Large intestine (tissue), 3 donors: ENCODE results near the gene ANKRD40CL. TPM values are rescaled to one million over a fixed set of nuclear protein-coding genes. Genes with fewer than 3 reads are reported as not detected.

Experiments
- DNase-seq, 2 donors: peaks; one replicate each; pipeline versions ENCODE4 v3.0.0 to v3.0.0-alpha.2; 2013
- H3K27ac ChIP-seq: one replicate; pipeline ENCODE4 v1.5.1; 2013; ENCODE audit warnings: low read length
- H3K27me3 ChIP-seq: 2 replicates; pipeline ENCODE4 v1.6.1; 2013; ENCODE audit warnings: low read length; ENCODE audit not compliant: control insufficient read depth, insufficient read depth
- H3K36me3 ChIP-seq: 2 replicates; pipeline ENCODE4 v1.6.1; 2013; ENCODE audit warnings: low read length; ENCODE audit not compliant: control insufficient read depth, insufficient read depth
- H3K4me1 ChIP-seq: one replicate; pipeline ENCODE4 v1.6.1; 2013; ENCODE audit warnings: low read length; ENCODE audit not compliant: control insufficient read depth, insufficient read depth
- H3K4me3 ChIP-seq: one replicate; pipeline ENCODE4 v1.5.1; 2013; ENCODE audit warnings: low read length
- H3K9me3 ChIP-seq: one replicate; pipeline ENCODE4 v1.6.1; 2013; ENCODE audit warnings: mild to moderate bottlenecking, low read depth, low read length, moderate library complexity; ENCODE audit not compliant: control insufficient read depth
- WGBS: methylation state at CpG from one replicate; pipeline ENCODE4 v1.1.5; 2013; ENCODE audit warnings: low lambda C conversion rate; ENCODE audit not compliant: insufficient coverage; 5-methylcytosine and 5-hydroxymethylcytosine counted together
- polyA plus RNA-seq: library from polyadenylated mRNA; unstranded; fragments of 120-200 nt; gene quantifications from one replicate; pipeline ENCODE4 v1.2.1, GENCODE V29; 2013

ANKRD40CL gene
- polyA plus RNA-seq, 1 donor = 28.4 TPM

GRCh38 chr17:50763716-50764475 lies 3.4 kb downstream of the ANKRD40CL start:
- no CpG with 5 or more reads among the region's 2 CpGs for WGBS
- H3K9me3 ChIP-seq = no peaks in the 10 kb centered on the region
- no peaks in the 10 kb centered on the region for H3K27me3 ChIP-seq
- H3K4me3 ChIP-seq = no peak overlapping the region
- H3K27ac ChIP-seq = peak overlapping the region; percentile 88
- peak; percentile 67 to 83 for DNase-seq
- H3K4me1 ChIP-seq = peaks cover 55% of the 10 kb centered on the region
- no peaks in the 10 kb centered on the region for H3K36me3 ChIP-seq

- Histone ChIP-seq H3K27ac (no peak overlapping the region), H3K4me3 (no peak overlapping the region), H3K27me3 (no peaks in the 10 kb centered on the region), H3K4me1 (peaks cover 43% of the 10 kb centered on the region), H3K36me3 (no peaks in the 10 kb centered on the region), H3K9me3 (no peaks in the 10 kb centered on the region)
- no CpG with 5 or more reads among the region's 2 CpGs for WGBS
- DNase-seq = no peak
Measured at GRCh38 chr17:50762177-50762576, 5.1 kb downstream of the ANKRD40CL start.

GRCh38 chr17:50758989-50759544 lies 8.3 kb downstream of the ANKRD40CL start:
- Histone ChIP-seq H3K36me3 (peaks cover 4% of the 10 kb centered on the region), H3K4me3 (no peak overlapping the region), H3K9me3 (no peaks in the 10 kb centered on the region), H3K27me3 (no peaks in the 10 kb centered on the region), H3K27ac (no peak overlapping the region), H3K4me1 (peaks cover 19% of the 10 kb centered on the region)
- no peak for DNase-seq
- WGBS = no CpG with 5 or more reads among the region's 9 CpGs

DNA sequence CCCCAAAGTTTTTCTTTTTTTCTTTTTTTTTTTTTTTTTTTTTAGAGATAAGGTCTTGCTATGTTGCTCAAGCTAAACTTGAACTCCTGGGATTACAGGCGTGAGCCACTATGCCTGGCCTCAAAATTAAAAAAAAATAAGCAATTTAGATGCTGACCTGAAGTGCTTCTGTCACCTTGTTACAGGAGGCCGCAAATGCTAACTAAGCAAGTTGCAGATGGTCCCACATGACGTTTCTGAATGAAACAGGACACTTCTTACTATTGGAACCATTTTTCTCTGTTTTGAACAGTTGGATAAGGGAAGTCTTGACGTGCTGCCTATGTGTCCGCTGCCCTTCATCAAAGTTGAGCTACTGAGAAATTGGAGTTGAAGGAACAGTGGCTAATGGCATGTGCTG lies 8.8 kb downstream of the ANKRD40CL start:
- H3K27ac ChIP-seq = no peak overlapping the region
- DNase-seq = no peak
- no peaks in the 10 kb centered on the region for H3K9me3 ChIP-seq
- H3K4me3 ChIP-seq = no peak overlapping the region
- no peaks in the 10 kb centered on the region for H3K27me3 ChIP-seq
- H3K36me3 ChIP-seq = peaks cover 9% of the 10 kb centered on the region
- peaks cover 13% of the 10 kb centered on the region for H3K4me1 ChIP-seq
- no CpG with 5 or more reads among the region's 5 CpGs for WGBS

- WGBS = 52% methylated on average over 2 of the region's 2 CpGs
- no peaks in the 10 kb centered on the region for H3K9me3 ChIP-seq
- DNase-seq = no peak
- peaks cover 8% of the 10 kb centered on the region for H3K4me1 ChIP-seq
- no peak overlapping the region for H3K4me3 ChIP-seq
- no peak overlapping the region for H3K27ac ChIP-seq
- H3K27me3 ChIP-seq = no peaks in the 10 kb centered on the region
- H3K36me3 ChIP-seq = peaks cover 36% of the 10 kb centered on the region
Measured at GRCh38 chr17:50754521-50754920, 12.8 kb downstream of the ANKRD40CL start.

DNA sequence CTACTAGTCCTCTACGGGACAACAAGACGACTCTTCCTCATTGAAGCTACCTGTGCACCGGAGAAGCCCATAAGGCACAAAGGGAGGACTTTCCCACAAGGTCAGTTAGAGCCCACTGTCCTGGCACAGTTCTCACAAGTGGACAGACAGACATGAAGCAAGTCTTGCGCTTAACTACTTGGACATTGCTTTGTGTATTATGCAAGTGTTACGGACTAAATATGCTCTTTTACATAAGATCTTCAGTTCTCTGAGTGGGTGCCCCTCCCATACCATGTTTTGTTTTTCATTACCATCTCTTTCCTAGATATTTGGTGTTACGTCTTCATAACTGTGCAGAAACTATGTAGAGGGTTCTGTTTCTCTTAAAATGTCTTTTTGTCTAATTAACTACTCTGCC lies 18.1 kb downstream of the ANKRD40CL start:
- no peaks in the 10 kb centered on the region for H3K27me3 ChIP-seq
- peaks cover 3% of the 10 kb centered on the region for H3K4me1 ChIP-seq
- DNase-seq = no peak
- no peak overlapping the region for H3K4me3 ChIP-seq
- 100% methylated on average over 1 of the region's 6 CpGs for WGBS
- peaks cover 75% of the 10 kb centered on the region for H3K36me3 ChIP-seq
- no peak overlapping the region for H3K27ac ChIP-seq
- no peaks in the 10 kb centered on the region for H3K9me3 ChIP-seq

DNA sequence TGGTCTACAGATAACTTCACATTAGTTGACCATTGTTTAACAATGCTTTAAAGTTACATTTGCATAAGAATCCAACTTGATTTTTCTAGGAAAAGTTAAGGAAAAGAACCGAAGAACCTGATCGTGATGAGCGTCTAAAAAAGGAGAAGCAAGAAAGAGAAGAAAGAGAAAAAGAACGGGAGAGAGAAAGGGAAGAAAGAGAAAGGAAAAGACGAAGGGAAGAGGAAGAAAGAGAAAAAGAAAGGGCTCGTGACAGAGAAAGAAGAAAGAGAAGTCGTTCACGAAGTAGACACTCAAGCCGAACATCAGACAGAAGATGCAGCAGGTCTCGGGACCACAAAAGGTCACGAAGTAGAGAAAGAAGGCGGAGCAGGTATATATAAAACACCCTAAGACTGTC lies 21.7 kb downstream of the ANKRD40CL start:
- H3K4me1 ChIP-seq = peaks cover 3% of the 10 kb centered on the region
- DNase-seq = no peak
- peaks cover 78% of the 10 kb centered on the region for H3K36me3 ChIP-seq
- 99% methylated on average over 8 of the region's 12 CpGs for WGBS
- no peaks in the 10 kb centered on the region for H3K9me3 ChIP-seq
- no peak overlapping the region for H3K27ac ChIP-seq
- no peaks in the 10 kb centered on the region for H3K27me3 ChIP-seq
- no peak overlapping the region for H3K4me3 ChIP-seq

DNA sequence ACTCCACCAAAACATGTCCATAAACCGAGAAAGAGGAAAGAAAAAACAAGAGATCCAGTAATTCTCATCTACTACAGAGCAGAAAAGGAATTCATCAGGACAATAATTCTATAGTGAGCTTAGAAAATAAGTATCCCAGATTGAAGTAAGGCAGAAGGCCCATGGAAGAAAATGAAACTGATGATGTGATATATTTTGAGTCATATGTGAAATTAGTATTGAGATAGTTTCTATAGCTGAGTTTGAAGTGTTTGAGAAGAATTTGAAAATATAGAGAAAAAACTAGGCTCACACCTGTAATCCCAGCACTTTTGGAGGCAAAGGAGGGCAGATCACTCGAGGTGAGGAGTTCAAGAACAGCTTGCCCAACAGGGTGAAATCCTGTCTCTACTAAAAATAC lies 28.2 kb downstream of the ANKRD40CL start:
- no peak for DNase-seq
- Histone ChIP-seq H3K27ac (no peak overlapping the region), H3K4me1 (no peaks in the 10 kb centered on the region), H3K36me3 (peaks cover 52% of the 10 kb centered on the region), H3K9me3 (no peaks in the 10 kb centered on the region), H3K27me3 (no peaks in the 10 kb centered on the region), H3K4me3 (no peak overlapping the region)
- 40% methylated on average over 1 of the region's 2 CpGs for WGBS

DNA sequence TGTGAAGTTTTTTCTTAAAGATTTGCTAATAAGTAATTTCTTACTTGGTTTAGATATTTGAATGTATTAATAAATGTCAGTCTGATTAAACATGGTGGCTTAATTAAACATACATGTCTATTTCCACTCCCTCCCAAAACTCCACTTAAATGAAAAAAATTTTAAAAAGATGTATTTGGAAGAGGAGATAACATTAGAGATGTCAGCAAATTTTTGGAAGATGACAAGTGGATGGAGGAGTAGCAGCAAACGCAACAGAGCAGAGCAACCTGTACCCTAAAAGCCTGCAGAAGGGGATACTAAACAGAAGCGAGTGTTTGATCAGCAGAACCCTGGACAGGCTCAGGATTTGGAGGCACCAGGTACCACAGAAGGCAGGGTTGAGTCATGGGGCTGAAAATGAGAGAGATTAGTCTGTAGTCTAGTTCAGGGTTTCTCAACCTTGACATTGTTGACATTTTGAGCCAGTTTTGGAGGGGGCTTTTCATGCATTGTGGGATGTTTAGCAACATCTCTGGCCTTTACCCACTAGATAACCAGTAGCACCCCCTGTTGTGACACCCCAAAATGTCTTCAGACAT lies 30.1 kb downstream of the ANKRD40CL start:
- Histone ChIP-seq H3K27ac (no peak overlapping the region), H3K9me3 (no peaks in the 10 kb centered on the region), H3K36me3 (peaks cover 38% of the 10 kb centered on the region), H3K4me1 (peaks cover 6% of the 10 kb centered on the region), H3K27me3 (no peaks in the 10 kb centered on the region), H3K4me3 (no peak overlapping the region)
- 80% methylated on average over 1 of the region's 2 CpGs for WGBS
- no peak for DNase-seq

DNA sequence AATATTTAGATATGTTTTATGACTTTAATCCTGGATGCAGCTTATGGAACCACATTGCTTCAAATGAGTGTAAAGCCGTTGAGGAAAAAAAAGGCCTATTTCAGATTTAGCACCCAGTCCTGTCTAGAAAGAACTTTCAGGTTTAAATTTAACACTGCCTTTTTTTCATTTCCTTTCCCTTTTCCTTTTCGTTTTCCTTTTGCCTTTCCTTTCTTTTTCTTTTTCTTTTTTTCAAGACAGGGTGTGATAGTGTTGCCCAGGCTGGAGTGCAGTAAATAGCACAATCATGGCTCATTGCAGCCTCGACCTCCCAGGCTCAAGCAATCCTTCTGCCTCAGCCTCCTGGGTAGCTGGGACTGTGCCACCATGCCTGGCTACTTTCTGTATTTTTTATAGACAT lies 32.0 kb downstream of the ANKRD40CL start:
- H3K27ac ChIP-seq = no peak overlapping the region
- H3K4me1 ChIP-seq = peaks cover 6% of the 10 kb centered on the region
- DNase-seq = no peak
- peaks cover 21% of the 10 kb centered on the region for H3K36me3 ChIP-seq
- H3K4me3 ChIP-seq = no peak overlapping the region
- 57% methylated on average over 1 of the region's 3 CpGs for WGBS
- H3K9me3 ChIP-seq = no peaks in the 10 kb centered on the region
- no peaks in the 10 kb centered on the region for H3K27me3 ChIP-seq
